ENCODE data around the gene TFAP2A. TPM values are rescaled to one million over a fixed set of nuclear protein-coding genes. Genes with fewer than 3 reads are reported as not detected.

The TFAP2A gene
- total RNA-seq, 2 experiments from 2014 or later = 0.10 TPM; not detected in 1

- H3K27ac Mint-ChIP-seq = no peak overlapping the region
- no peaks in the 10 kb centered on the region for H3K9me3 Mint-ChIP-seq
Observed at GRCh38 chr6:10437891-10438290, 23.0 kb upstream of the TFAP2A start.

GRCh38 chr6:10434235-10434634, 19.4 kb upstream of the TFAP2A start:
- no peaks in the 10 kb centered on the region for H3K9me3 Mint-ChIP-seq
- no peak overlapping the region for H3K27ac Mint-ChIP-seq
- H3K4me3 Mint-ChIP-seq = no peak overlapping the region
- peaks cover 28% of the 10 kb centered on the region for H3K27me3 Mint-ChIP-seq
- H3K36me3 Mint-ChIP-seq = no peaks in the 10 kb centered on the region
- peaks cover 3% of the 10 kb centered on the region for H3K4me1 Mint-ChIP-seq
- DNase-seq = no peak

More at GRCh38 chr6:10437891-10438290, 23.0 kb upstream of the TFAP2A start:
- H3K4me1 Mint-ChIP-seq = no peaks in the 10 kb centered on the region
- no peak for DNase-seq
- H3K36me3 Mint-ChIP-seq = no peaks in the 10 kb centered on the region
- no peak overlapping the region for H3K4me3 Mint-ChIP-seq
- H3K27me3 Mint-ChIP-seq = peaks cover 23% of the 10 kb centered on the region

- Mint-ChIP-seq H3K27me3 (peaks cover 35% of the 10 kb centered on the region), H3K27ac (no peak overlapping the region), H3K36me3 (no peaks in the 10 kb centered on the region), H3K4me1 (peaks cover 3% of the 10 kb centered on the region), H3K4me3 (no peak overlapping the region), H3K9me3 (no peaks in the 10 kb centered on the region)
- DNase-seq = no peak
Observed at GRCh38 chr6:10433322-10433721, 18.4 kb upstream of the TFAP2A start.

- H3K9me3 Mint-ChIP-seq = no peaks in the 10 kb centered on the region
- no peak overlapping the region for H3K27ac Mint-ChIP-seq
Observed at GRCh38 chr6:10431423-10432164, 16.7 kb upstream of the TFAP2A start.

GRCh38 chr6:10429638-10430427, 15.0 kb upstream of the TFAP2A start:
- DNase-seq = no peak
- Mint-ChIP-seq H3K4me1 (peaks cover 16% of the 10 kb centered on the region), H3K9me3 (no peaks in the 10 kb centered on the region), H3K27me3 (peaks cover 58% of the 10 kb centered on the region), H3K36me3 (no peaks in the 10 kb centered on the region), H3K27ac (no peak overlapping the region), H3K4me3 (no peak overlapping the region)

More at GRCh38 chr6:10431423-10432164, 16.7 kb upstream of the TFAP2A start:
- no peak for DNase-seq
- Mint-ChIP-seq H3K27me3 (peaks cover 51% of the 10 kb centered on the region), H3K4me3 (no peak overlapping the region), H3K4me1 (peaks cover 6% of the 10 kb centered on the region), H3K36me3 (no peaks in the 10 kb centered on the region)

- no peak overlapping the region for H3K27ac Mint-ChIP-seq
- H3K4me3 Mint-ChIP-seq = peak overlapping the region; percentile 48
- no peaks in the 10 kb centered on the region for H3K36me3 Mint-ChIP-seq
- no peak for DNase-seq
- peaks cover 19% of the 10 kb centered on the region for H3K4me1 Mint-ChIP-seq
- no peaks in the 10 kb centered on the region for H3K9me3 Mint-ChIP-seq
- H3K27me3 Mint-ChIP-seq = peaks cover 82% of the 10 kb centered on the region
Observed at GRCh38 chr6:10426781-10427279, 12.0 kb upstream of the TFAP2A start.

GRCh38 chr6:10425975-10426780, 11.3 kb upstream of the TFAP2A start:
- peak overlapping the region; percentile 48 for H3K4me3 Mint-ChIP-seq
- peaks cover 21% of the 10 kb centered on the region for H3K4me1 Mint-ChIP-seq
- H3K27me3 Mint-ChIP-seq = peaks cover 89% of the 10 kb centered on the region
- no peak for DNase-seq
- H3K9me3 Mint-ChIP-seq = no peaks in the 10 kb centered on the region
- no peak overlapping the region for H3K27ac Mint-ChIP-seq
- no peaks in the 10 kb centered on the region for H3K36me3 Mint-ChIP-seq

GRCh38 chr6:10425176-10425974, 10.5 kb upstream of the TFAP2A start:
- Mint-ChIP-seq H3K9me3 (no peaks in the 10 kb centered on the region), H3K27me3 (peaks cover 92% of the 10 kb centered on the region), H3K4me3 (no peak overlapping the region), H3K4me1 (peaks cover 21% of the 10 kb centered on the region), H3K27ac (no peak overlapping the region), H3K36me3 (no peaks in the 10 kb centered on the region)
- no peak for DNase-seq

- H3K36me3 Mint-ChIP-seq = no peaks in the 10 kb centered on the region
- DNase-seq = no peak
- H3K4me3 Mint-ChIP-seq = no peak overlapping the region
- peaks cover 21% of the 10 kb centered on the region for H3K4me1 Mint-ChIP-seq
- H3K27me3 Mint-ChIP-seq = peaks cover 92% of the 10 kb centered on the region
- H3K9me3 Mint-ChIP-seq = no peaks in the 10 kb centered on the region
- H3K27ac Mint-ChIP-seq = no peak overlapping the region
Observed at GRCh38 chr6:10424040-10424439, 9.2 kb upstream of the TFAP2A start.

- Mint-ChIP-seq H3K4me1 (peaks cover 23% of the 10 kb centered on the region), H3K36me3 (peaks cover 3% of the 10 kb centered on the region), H3K27me3 (peaks cover 96% of the 10 kb centered on the region), H3K27ac (no peak overlapping the region), H3K9me3 (peaks cover 4% of the 10 kb centered on the region), H3K4me3 (no peak overlapping the region)
- DNase-seq = no peak
Observed at GRCh38 chr6:10422737-10423034, 7.8 kb upstream of the TFAP2A start.

- peaks cover 96% of the 10 kb centered on the region for H3K27me3 Mint-ChIP-seq
- H3K4me1 Mint-ChIP-seq = peaks cover 26% of the 10 kb centered on the region
- no peak overlapping the region for H3K27ac Mint-ChIP-seq
- H3K36me3 Mint-ChIP-seq = peaks cover 6% of the 10 kb centered on the region
- no peak for DNase-seq
- peaks cover 6% of the 10 kb centered on the region for H3K9me3 Mint-ChIP-seq
- no peak overlapping the region for H3K4me3 Mint-ChIP-seq
Observed at GRCh38 chr6:10421921-10422736, 7.3 kb upstream of the TFAP2A start.

GRCh38 chr6:10421158-10421920, 6.5 kb upstream of the TFAP2A start:
- H3K27ac Mint-ChIP-seq = no peak overlapping the region
- H3K36me3 Mint-ChIP-seq = peaks cover 7% of the 10 kb centered on the region
- peaks cover 6% of the 10 kb centered on the region for H3K9me3 Mint-ChIP-seq
- DNase-seq = no peak
- no peak overlapping the region for H3K4me3 Mint-ChIP-seq
- peaks cover 96% of the 10 kb centered on the region for H3K27me3 Mint-ChIP-seq
- H3K4me1 Mint-ChIP-seq = peaks cover 24% of the 10 kb centered on the region

GRCh38 chr6:10420546-10421157, 5.8 kb upstream of the TFAP2A start:
- no peak for DNase-seq
- peaks cover 100% of the 10 kb centered on the region for H3K27me3 Mint-ChIP-seq
- no peak overlapping the region for H3K27ac Mint-ChIP-seq
- peaks cover 6% of the 10 kb centered on the region for H3K9me3 Mint-ChIP-seq
- no peak overlapping the region for H3K4me3 Mint-ChIP-seq
- peaks cover 7% of the 10 kb centered on the region for H3K36me3 Mint-ChIP-seq
- peaks cover 22% of the 10 kb centered on the region for H3K4me1 Mint-ChIP-seq
